ACC112 (cell line): ENCODE measurements around the gene SLC8B1.

ENCODE experiments used
- H2AFZ ChIP-seq: fragments of 200-600 bp; sonication (generic); one replicate; pipeline ENCODE4 v1.6.0; 2017; ENCODE audit warnings: antibody characterized with exemption, low read length; ENCODE audit not compliant: unreplicated experiment
- H3K27ac ChIP-seq: fragments of 200-600 bp; sonication (generic); 2 replicates; pipeline ENCODE4 v1.5.1; 2014; ENCODE audit warnings: low read depth, mild to moderate bottlenecking, antibody characterized with exemption, low read length, moderate library complexity
- H3K27me3 ChIP-seq: fragments of 200-600 bp; sonication (generic); 2 replicates; pipeline ENCODE4 v1.6.1; 2014; ENCODE audit warnings: mild to moderate bottlenecking, antibody characterized with exemption, low read length, moderate library complexity, mixed read lengths; ENCODE audit not compliant: insufficient read depth
- H3K36me3 ChIP-seq: fragments of 200-600 bp; sonication (generic); 2 replicates; pipeline ENCODE4 v1.6.1; 2016; ENCODE audit warnings: mild to moderate bottlenecking, antibody characterized with exemption, low read length, moderate library complexity, mixed read lengths; ENCODE audit not compliant: insufficient read depth
- H3K4me1 ChIP-seq: fragments of 200-600 bp; sonication (generic); one replicate; pipeline ENCODE4 v1.6.1; 2016; ENCODE audit warnings: low read length, mixed read lengths; ENCODE audit not compliant: insufficient read depth, unreplicated experiment, control insufficient read depth
- H3K4me3 ChIP-seq: fragments of 200-600 bp; sonication (generic); 2 replicates; pipeline ENCODE4 v1.5.1; 2014; ENCODE audit warnings: mild to moderate bottlenecking, low read depth, low read length
- H3K79me2 ChIP-seq: fragments of 200-600 bp; sonication (generic); one replicate; pipeline ENCODE4 v1.6.0; 2016; ENCODE audit warnings: low read length; ENCODE audit not compliant: control insufficient read depth, unreplicated experiment, insufficient read depth

SLC8B1 gene

GRCh38 chr12:113334786-113335539 is at the start of gene SLC8B1:
Gene SLC8B1, minus strand, starts transcription at chr12:113335109. Its CDS starts 2,231 bp downstream, at chr12:113332878.
- Histone ChIP-seq H3K27me3 (no peaks in the 10 kb centered on the region), H3K4me3 (peak within 1 kb of the TSS; percentile 88), H3K4me1 (no peaks in the 10 kb centered on the region), H3K36me3 (no peaks in the 10 kb centered on the region; the same call in 1 of the 2 replicates), H3K27ac (no peak within 1 kb of the TSS), H3K79me2 (peaks cover 3% of the 10 kb centered on the region), H2AFZ (peak within 1 kb of the TSS; percentile 87)

- H3K36me3 ChIP-seq = no peaks in the 10 kb centered on the region
- no peak overlapping the region for H2AFZ ChIP-seq
- no peak overlapping the region for H3K4me3 ChIP-seq
- H3K4me1 ChIP-seq = no peaks in the 10 kb centered on the region
- no peaks in the 10 kb centered on the region for H3K79me2 ChIP-seq
- no peaks in the 10 kb centered on the region for H3K27me3 ChIP-seq
- no peak overlapping the region for H3K27ac ChIP-seq
Observed at GRCh38 chr12:113382206-113382605, 47.3 kb upstream of the SLC8B1 start.

- Histone ChIP-seq H3K27ac (no peak overlapping the region), H3K4me3 (no peak overlapping the region), H3K79me2 (no peaks in the 10 kb centered on the region), H3K27me3 (no peaks in the 10 kb centered on the region), H3K36me3 (no peaks in the 10 kb centered on the region), H3K4me1 (no peaks in the 10 kb centered on the region), H2AFZ (no peak overlapping the region)
Observed at GRCh38 chr12:113381220-113381619, 46.3 kb upstream of the SLC8B1 start.

GRCh38 chr12:113378291-113378690 is 43.4 kb upstream of the SLC8B1 start:
- no peak overlapping the region for H3K4me3 ChIP-seq
- H3K27me3 ChIP-seq = no peaks in the 10 kb centered on the region
- no peak overlapping the region for H2AFZ ChIP-seq
- no peak overlapping the region for H3K27ac ChIP-seq
- no peaks in the 10 kb centered on the region for H3K4me1 ChIP-seq
- H3K36me3 ChIP-seq = peaks cover 6% of the 10 kb centered on the region; the same call in 1 of the 2 replicates
- no peaks in the 10 kb centered on the region for H3K79me2 ChIP-seq

GRCh38 chr12:113374823-113375428 is 40.0 kb upstream of the SLC8B1 start:
- Histone ChIP-seq H3K4me1 (no peaks in the 10 kb centered on the region), H3K36me3 (peaks cover 10% of the 10 kb centered on the region; the same call in 1 of the 2 replicates), H3K79me2 (no peaks in the 10 kb centered on the region), H2AFZ (no peak overlapping the region), H3K4me3 (no peak overlapping the region), H3K27me3 (no peaks in the 10 kb centered on the region), H3K27ac (no peak overlapping the region)

GRCh38 chr12:113373969-113374368 is 39.1 kb upstream of the SLC8B1 start:
- Histone ChIP-seq H3K4me3 (no peak overlapping the region), H2AFZ (no peak overlapping the region), H3K4me1 (no peaks in the 10 kb centered on the region), H3K79me2 (no peaks in the 10 kb centered on the region), H3K36me3 (peaks cover 10% of the 10 kb centered on the region; the same call in 1 of the 2 replicates), H3K27ac (no peak overlapping the region), H3K27me3 (no peaks in the 10 kb centered on the region)

GRCh38 chr12:113373440-113373839 is 38.5 kb upstream of the SLC8B1 start:
- Histone ChIP-seq H3K79me2 (no peaks in the 10 kb centered on the region), H3K4me1 (no peaks in the 10 kb centered on the region), H3K4me3 (no peak overlapping the region), H3K27me3 (no peaks in the 10 kb centered on the region), H2AFZ (no peak overlapping the region), H3K36me3 (peaks cover 10% of the 10 kb centered on the region; the same call in 1 of the 2 replicates), H3K27ac (no peak overlapping the region)

- Histone ChIP-seq H3K4me3 (no peak overlapping the region), H3K36me3 (peaks cover 10% of the 10 kb centered on the region; the same call in 1 of the 2 replicates), H2AFZ (no peak overlapping the region), H3K27ac (no peak overlapping the region), H3K27me3 (no peaks in the 10 kb centered on the region), H3K4me1 (no peaks in the 10 kb centered on the region), H3K79me2 (no peaks in the 10 kb centered on the region)
Observed at GRCh38 chr12:113372371-113372770, 37.5 kb upstream of the SLC8B1 start.

- H3K79me2 ChIP-seq = no peaks in the 10 kb centered on the region
- no peaks in the 10 kb centered on the region for H3K4me1 ChIP-seq
- no peaks in the 10 kb centered on the region for H3K27me3 ChIP-seq
- H3K27ac ChIP-seq = no peak overlapping the region
- no peak overlapping the region for H3K4me3 ChIP-seq
- H2AFZ ChIP-seq = no peak overlapping the region
- peaks cover 10% of the 10 kb centered on the region; the same call in 1 of the 2 replicates for H3K36me3 ChIP-seq
Observed at GRCh38 chr12:113371808-113372207, 36.9 kb upstream of the SLC8B1 start.

- H3K4me1 ChIP-seq = no peaks in the 10 kb centered on the region
- no peaks in the 10 kb centered on the region for H3K27me3 ChIP-seq
- peaks cover 10% of the 10 kb centered on the region; the same call in 1 of the 2 replicates for H3K36me3 ChIP-seq
- no peak overlapping the region for H2AFZ ChIP-seq
- H3K27ac ChIP-seq = no peak overlapping the region
- no peaks in the 10 kb centered on the region for H3K79me2 ChIP-seq
- no peak overlapping the region for H3K4me3 ChIP-seq
Observed at GRCh38 chr12:113370923-113371682, 36.2 kb upstream of the SLC8B1 start.
